Measurements from ENCODE around the gene RAB8B.
A peak's percentile ranks its signal among the peaks of the same experiment; 100 is the strongest.
"Not testable (repeated sequence)": the region's sequence is repeated elsewhere in the genome, so short reads cannot be mapped to it uniquely, and the experiment has no call there.

The RAB8B gene

DNA sequence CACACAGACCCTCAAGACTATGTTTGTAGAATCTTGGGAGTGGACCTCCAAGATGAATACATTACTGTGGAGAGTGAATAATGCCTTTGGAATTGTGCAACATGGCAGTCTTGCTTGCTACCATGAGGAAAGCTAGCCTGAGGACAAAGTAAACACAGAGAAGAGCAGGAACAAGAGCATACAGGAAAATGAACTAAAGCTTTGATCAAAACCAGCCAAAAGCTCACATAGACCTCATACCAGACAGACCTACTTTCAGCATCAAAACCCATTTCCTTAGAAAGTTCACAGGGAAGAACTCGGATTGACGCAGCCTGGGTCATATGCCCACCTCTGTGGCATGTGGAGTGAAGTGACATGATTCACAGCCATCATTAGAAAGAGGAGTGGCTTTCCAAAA lies 3.3 kb upstream of the RAB8B start:
- no peak for DNase-seq

DNA sequence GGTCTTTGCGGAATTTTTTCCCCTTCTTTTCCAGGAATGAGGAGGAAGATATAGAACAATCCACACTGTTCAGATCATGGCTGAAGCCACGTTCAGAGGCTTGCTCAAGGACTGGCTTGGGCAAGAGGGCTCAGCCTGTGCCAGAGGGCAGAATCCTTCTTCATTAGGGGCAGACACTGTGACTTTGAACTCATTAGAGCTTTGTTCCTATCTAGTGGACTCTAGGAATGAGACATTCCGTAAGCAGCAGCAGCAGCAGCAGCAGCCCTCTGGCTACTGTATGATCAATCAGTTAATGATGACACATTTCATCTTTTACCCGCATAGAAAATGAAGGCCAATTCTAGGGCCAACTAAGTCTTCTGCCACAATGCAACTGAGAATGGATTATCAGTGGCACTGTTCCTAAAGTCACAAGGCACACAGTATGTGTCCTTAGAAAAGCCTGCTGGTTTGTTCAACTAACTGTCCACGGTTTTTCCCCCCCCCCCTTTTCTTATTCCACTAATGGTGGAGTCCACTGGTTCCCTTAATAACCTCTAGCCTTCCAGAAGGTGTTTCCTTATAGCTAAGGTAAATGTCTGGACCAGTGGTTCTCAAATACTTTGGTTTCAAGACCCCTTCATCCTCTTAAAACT lies 1.7 kb upstream of the RAB8B start:
- DNase-seq, result no peak

DNA sequence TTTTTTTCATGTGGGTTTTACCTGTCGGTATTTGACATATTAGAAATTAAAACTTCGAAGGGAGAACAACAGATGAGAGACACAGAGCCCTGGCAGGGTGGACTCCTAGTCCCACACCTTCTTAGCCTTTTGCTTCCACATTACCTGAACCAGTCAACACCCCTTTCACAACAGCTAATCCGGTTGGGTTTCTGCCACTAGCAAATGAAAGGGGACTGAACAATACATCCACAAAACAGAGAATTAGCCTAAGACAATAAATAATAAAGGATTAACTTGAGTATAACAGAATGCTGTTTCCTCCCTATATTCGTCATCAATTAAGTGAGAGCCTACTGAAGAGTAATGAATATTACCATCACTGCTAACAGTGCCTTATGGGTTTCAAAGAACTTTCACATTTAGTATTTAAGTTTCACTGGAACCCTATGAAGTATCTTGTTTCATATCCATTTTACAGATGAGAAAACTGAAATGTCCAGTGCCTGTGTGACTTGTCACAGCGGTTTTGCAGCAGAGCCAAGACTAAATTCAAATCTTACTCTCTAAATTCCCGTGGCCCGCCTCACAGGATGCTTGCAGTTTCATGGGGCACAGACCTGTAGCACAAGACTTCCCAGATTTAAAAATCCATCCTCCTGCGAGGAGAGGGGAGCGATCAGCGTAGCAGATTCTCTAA lies 1.0 kb upstream of the RAB8B start:
- DNase-seq, result no peak

DNA sequence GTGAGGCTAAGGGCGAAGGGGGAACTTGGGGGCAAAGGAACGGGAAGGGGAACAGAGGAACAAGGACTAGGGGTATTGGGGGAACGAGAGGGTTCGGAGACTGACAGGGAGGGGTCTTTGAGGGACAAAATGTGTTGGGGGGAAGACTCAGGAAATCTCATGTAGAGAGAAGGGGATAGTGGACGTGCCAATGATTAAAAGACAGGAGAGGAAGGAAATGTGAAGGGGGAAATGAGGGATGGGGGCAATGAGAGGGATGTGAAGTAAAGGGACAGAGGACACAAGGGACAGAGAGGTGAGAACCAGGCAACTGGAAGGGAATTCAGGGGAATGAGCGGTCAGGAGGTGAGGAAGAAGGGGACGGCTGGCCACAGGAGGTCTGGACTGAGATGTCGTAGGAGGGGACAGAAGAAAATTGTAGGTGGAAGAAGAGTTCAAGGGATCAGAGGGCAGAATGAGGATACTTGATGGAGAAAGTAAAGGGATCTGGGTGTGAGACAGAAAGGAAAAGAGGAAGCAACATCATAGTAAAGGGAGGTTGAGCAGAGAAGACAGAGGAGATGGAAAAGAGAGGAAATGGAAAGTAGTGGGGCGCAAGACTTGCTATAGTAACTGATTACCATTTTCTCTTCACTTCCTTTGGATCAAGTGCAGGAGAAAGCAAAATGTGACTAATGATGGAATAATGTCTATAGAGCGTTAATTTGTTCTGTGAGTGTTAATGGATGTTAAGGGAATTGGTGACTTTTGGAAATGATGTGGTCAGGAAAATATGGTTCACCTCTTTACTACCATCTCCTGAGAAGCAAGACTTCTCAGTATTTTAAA lies 749 bp downstream of the RAB8B start:
- DNase-seq, result no peak

DNA sequence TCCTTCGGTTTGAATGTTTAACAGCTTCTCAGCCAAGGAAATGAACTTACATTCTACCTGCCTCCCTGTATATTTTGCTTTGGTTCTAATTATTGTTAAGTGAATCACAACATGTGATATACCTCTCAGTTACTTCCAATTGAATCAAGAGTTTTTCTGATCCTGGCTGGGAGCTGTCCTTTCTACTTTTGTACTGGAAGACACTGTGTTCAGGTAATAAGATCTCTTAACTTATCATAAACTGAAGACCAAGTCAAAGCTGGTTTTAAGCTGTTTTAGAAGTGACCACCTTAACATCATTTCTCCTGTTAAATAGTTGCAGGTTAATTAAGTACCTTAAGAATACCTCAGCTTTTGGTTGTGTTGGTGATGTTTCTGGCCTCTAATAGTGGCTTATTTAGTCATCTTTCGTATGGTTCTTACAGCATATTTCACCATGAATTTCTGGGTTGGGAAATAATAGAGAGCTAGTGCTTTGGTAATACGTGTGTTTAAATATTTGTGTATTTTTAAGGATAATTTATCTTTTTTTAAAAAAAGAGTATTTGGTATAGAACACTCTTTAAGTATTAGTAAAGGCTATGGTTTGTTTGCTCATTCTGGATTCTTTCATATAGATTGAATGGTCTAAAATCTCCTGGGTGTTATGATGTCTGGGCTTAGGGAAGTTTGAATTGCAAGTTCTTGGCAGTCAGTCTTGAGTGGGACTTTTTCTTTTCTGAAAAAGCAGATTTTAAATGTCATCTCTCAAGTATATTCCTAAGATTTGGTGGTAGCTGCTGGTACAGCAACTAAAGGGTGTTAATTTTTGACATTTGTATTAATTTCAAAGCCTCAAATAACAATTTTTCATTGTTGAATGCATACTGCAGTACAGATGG lies 1.6 kb downstream of the RAB8B start:
- DNase-seq, result no peak

DNA sequence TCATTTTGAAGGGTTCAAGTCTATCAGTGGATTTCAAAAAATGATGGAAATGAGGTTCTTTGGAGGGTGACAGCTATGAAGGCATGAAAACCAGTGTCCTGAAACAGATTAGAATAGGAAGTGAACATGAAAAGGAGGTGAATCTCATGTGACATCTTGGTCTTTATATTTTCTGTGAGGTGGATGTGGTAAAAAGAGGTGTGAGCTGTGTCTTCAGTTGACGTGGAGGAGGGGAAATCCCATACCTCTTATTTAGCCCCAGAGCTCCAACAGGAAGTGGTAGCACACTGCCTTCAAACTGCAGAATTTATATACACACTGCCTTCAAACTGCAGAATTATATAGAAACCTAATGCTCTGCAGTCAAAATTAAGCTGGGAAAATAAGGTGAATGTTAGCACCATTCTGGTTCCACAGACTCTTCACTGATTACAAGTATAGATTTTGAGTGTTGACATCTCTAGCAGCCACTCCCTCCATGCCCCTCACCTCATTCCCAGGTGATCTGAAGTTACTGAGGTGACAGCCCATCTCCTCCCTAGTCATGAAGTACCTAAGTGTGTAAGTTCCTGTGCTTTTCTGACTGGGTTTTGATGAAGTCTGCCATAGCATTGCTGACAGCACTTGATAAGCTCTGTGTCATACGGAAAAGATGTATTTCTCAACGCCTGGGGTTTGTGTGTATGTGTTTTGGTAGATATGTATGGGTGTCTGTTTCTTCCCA lies 2.7 kb downstream of the RAB8B start:
- peak; percentile 32 for DNase-seq

DNA sequence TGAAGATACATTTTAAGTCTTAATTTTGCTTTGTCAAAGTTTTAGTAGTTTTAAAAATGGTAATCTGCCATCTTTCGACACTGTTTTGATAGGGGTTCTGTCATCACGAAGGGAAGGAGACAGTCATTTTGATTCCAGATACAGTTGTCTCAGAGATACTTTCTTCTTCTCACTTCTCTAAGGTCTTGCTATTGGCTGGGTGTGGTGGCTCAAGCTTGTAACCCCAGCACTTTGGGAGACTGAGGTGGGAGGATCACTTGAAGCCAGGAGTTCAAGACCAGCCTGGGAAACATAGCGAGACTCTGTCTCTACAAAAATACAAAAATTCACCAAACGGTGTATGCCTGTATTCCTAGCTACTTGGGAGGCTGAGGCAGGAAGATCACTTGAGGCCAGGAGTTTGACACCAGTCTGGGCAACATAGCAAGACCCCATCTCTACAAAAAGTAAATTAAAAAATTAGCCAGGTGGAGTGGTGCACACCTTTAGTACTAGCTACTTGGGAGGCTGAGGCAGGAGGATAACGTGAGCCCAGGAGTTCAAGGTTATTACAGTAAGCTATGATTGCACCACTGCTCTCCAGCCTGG lies 3.3 kb downstream of the RAB8B start:
- DNase-seq, result no peak

DNA sequence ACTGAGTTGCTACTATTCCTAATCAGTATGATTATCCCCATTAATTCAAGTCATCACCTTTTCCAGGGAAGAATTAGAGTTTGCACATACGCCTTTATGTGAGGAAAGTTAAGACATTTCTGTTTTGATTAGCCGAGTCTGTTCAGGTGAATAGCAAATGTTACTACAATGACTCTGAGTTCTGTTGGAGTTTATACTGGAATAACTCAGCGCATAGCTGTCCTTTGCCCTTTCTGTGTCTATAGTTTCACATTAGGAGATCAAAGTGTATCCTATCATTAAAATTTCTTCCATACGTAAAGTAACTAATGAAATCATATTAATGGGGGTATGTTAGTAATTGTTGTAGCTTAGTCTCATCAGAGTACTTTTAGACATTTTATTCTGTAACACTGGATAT lies 4.9 kb downstream of the RAB8B start:
- DNase-seq, result no peak

DNA sequence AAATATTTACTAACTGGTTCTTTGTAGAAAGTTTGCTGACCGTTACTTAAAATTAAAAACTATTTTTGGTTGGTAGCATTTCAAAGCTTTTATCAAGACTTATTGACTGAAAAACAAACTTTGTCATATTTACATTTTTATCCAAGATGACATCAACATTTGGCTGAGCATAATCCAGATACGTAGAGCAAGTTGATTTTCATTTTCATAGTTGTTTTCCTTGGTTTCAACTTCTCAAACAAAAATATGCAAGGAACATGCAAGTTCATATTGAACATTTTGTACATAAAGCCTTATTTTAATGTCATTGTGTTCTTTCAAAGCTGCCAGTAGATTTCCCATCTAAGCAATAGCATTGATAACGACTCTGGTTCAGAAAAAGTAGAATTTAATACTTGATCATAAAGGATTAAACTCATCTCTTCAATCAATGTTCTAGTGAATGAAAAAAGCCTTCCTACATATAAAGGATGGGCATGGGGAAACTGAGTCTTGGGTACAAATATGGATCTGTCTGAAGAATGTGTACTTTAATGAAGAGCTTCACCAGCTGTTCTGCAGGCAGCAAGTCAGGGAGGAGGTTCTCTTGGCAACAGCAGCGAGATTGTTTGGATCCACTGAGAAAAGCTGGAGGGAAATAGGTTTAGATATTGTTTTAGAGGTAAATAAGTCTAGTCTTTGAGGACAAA lies 5.6 kb downstream of the RAB8B start:
- no peak for DNase-seq

DNA sequence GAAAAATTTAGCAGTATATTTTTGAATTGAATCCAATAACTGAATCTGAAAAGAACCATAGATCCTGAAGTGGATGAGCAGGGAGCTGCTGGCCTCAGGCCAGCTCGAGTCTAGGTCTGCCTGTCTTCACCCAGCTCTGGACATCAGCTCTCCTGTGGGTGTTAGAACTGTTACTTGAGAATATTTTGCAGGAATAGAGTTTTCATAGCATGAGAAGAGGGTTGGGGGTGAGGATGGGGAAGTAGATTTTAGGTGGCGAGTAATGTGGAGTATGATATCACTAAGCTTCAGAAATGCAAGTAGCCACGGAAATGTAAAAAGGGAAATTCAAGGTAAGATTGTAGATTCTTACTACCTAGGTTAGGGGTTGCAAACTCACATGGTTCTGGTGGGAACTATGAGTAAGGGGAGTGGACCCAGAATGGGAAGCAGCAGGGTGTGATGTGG lies 6.2 kb downstream of the RAB8B start:
- no peak for DNase-seq

DNA sequence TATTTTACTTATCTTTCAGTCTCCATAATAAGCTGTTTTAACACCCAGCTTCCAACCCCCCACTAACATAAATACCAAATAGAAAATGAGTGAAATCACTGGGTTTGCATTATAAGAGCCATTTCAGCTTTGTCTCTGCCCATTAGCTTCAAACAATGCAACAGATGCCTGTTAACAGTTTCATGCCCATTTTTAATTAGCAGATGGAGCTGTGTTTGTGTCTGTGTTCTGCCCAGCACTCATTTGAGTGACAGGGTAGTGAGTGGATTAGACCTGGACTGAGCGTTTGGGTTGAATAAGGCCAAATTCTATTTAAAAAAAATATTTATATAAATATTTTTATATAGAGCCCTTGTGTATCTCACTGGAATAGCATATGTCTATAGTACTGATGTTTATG lies 7.4 kb downstream of the RAB8B start:
- no peak for DNase-seq

DNA sequence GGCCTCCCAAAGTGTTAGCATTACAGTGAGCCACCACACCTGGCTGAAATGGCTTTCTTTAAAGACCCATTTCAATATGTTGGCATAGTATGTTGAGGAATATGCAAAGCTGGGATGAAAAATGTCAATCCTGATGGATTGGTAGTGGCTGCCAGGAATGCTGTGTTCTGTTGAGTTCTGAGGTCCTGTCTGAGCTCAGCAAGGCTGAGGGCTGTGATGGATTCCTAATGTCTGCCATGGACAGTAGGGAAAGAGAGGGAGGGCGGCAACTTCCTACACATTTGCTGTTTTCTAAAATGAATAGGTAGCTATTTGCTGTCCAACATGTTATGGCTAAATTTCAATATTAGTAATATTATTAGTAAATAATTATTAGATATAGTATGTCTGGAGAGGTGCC lies 8.2 kb downstream of the RAB8B start:
- DNase-seq, result no peak

DNA sequence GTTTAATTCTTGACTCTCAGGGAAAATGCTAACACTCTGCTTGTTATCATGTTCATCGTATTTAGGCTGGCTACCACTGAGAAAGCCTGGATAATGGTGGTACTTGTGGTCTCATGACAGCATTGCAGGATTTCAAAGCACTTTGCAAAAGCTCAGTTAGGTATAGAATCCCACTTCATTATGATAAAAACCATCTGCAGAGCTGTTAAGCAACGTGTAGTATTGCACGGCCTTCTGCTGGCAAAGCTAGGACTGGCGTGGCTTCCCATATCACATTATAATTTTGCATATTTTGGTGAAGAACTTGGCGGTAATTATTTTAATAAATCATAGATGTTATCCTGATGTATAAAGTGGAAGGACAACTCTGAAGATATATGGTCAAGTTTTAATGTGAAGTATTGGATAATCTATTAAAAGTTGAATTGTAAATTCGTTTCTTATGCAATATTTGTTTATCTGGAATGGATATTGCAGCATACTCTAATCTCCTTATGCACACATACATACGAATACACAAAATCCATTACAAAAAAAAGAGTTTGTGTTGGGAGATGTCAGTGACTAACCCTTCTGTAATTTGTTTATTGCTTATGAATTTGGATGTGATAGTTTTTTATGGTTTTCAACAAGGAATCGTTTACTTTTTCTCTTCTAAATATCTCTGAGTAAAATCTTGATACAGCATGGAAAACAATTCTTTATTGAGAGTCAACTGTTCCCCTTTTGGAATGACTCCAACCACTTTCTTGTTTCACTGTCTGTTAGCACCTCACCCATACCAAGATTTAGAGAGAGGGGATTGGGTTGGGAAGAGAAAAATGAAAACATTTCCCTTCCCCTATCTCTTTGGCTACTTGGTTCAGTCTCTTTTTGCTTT lies 9.2 kb downstream of the RAB8B start:
- DNase-seq, result no peak

DNA sequence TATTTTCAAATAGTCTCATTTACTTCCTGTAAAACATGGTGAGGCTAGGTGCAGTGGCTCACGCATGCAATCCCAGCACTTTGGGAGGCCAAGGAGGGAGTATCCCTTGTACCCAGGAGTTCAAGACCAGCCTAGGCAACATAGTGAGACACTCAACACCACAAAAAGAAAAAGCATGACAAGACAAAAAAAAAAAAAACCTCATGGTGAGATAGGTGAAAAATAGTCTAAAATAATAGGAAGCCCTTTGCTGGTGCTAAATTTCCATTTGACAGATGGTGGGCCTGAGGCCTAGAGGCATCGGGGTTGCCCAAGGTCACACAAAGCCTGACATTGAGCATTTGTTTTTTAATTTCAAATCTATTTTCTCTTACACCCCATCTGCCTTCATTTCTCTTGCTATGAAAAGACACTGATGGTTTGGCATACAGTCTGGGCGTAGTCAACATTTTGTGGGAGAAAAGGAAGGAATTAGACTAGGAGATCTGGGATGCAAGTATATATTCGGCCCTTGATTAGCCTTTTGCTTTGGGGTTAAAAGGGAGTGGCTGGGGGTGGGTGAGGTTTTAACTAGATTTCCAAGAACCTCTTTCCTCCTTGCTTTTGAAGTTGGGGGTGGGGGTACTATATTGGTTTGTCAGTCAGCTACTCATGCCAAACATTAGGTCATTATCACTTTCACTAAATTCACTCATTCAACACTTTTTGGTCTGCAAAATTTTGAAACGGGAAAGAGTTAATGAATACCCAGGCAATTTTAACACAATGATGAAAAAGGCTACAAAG lies 11.3 kb downstream of the RAB8B start:
- DNase-seq, result no peak

DNA sequence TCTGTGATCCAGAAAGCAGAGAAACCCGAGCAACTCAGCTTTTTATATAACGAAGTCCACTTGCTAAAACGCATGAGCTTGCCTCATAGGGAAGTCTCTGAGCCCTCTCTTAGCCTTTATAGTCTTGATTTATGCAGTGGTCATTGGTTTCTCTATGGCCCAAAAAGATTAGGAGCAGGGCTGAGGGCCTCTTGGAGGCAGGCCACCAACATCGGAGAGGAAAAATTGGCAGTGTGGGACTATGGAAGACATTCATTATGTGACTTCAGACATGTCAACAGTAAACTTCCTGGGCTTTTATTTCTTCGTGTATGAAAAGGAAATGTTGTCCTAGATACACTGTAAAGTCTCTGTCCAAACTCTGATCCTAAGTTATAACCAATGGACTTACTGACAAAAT lies 13.5 kb downstream of the RAB8B start:
- no peak for DNase-seq

DNA sequence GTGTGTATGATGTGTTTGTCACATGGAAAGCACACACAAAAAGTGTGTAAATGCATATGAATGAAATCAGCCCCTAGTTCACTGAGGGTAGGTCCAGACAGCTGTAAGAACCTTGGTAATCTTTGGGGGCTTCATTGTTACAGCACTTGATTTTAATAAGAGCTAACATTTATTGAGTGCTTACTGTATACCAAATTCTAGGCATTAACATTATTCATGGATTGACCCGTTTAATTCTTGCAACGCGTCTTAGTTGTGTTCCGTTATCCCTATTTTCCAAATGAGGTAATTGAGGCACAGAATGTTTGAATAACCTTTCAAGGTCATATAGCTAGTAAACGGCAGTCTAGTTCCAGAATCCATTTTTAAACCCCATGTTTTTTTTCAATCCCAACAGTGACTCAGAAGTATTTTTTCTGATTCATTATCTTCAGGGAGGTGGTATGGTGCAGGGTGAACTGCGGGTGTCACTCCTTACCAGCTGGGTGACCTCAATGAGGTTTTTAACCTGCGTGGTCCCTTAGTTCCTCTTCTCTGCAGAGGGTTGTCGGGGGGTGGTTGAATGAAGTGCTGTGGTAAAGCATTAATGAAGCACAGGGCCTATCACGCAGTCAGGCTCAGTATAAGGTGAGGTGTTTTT lies 14.2 kb downstream of the RAB8B start:
- peak; percentile 51 for DNase-seq

DNA sequence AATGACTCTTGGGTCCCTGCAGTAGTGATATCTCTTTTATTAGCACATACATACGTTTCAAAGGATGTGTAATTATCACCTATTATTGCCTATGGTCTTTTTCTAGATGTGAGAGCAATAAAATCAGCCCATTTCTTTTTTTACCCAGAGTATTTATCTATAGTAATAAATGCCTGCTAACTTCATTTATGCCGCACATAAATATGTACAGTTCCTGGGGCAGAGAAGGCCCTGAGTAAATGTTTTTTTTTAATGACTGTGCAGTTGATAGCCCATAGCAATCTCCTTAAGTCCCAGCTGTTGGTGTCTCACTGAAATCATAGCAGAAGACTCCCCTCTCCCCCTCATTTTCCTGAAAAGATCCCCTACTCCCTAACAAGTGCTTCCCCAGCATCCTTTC lies 16.7 kb downstream of the RAB8B start:
- no peak for DNase-seq

DNA sequence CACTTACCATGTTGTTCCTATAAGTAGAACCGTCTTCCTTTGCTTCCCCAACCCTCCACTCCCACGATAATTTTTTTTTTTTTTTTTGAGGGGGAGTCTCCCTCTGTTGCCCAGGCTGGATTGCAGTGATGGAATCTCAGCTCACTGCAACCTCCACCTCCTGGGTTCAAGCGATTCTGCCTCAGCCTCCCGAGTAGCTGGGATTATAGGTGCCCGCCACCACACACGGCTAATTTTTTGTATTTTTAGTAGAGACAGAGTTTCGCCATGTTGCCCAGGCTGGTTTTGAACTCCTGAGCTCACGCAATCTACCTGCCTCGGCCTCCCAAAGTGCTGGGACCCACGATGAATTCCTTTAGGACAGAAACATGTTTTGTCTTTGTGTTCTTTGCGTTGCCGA lies 19.4 kb downstream of the RAB8B start:
- DNase-seq, result not testable (repeated sequence)
